ENCODE results near the gene XRCC4.
"Not testable (repeated sequence)": the region's sequence is repeated elsewhere in the genome, so short reads cannot be mapped to it uniquely, and the experiment has no call there.

XRCC4 gene

GRCh38 chr5:83179966-83180365, 102.6 kb downstream of the XRCC4 start:
- DNase-seq (ENCODE audit: low read depth in 2 of 2): no peak

DNA sequence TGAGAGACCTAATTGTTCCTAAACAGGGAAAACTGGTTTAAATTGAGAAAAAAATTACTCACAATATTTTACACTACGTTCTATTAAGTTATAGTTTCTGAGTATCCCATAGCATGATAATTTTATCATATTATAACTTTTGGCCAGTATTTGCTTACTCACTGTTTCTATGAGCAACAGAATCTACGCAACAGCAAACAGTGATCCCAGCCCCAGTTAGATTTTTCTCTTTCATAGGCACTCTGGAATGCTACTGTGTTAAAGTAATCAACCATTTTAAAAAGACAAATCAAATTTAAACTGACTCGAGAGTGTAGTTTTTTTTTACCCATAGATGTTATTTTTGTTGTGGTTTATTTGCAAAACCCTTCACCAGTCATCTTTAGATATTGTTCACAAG, 107.2 kb downstream of the XRCC4 start:
- DNase-seq (ENCODE audit: low read depth in 2 of 2): no peak

DNA sequence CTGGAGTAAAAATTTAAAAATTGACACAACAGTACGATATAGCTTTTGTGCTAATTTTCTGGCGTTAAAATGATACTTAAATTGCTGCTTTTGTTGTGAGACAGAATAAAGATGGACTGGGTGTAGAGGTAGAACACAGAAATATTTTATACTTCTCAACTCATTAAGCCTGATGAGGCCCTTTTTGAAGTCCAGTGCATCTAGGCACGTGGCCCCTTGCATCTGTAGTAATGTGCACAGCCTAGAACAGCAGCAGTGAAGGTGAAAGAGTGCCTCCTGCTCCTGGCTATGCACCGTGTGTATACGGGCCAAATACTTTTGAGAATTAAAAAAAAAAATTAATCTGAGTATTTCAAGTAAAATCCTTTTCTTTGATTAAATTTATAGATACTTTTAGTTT, 115.6 kb downstream of the XRCC4 start:
- DNase-seq (ENCODE audit: low read depth in 2 of 2): no peak

GRCh38 chr5:83197326-83197967, 120.1 kb downstream of the XRCC4 start:
- no peak for DNase-seq (ENCODE audit: low read depth in 2 of 2)

- no peak for DNase-seq (ENCODE audit: low read depth in 2 of 2)
These were observed 121.8 kb downstream of the XRCC4 start for GRCh38 chr5:83199126-83199525.

GRCh38 chr5:83204651-83205050, 127.3 kb downstream of the XRCC4 start:
- DNase-seq (ENCODE audit: low read depth in 2 of 2): no peak

GRCh38 chr5:83209963-83210362, 132.6 kb downstream of the XRCC4 start:
- DNase-seq (ENCODE audit: low read depth in 2 of 2): no peak

DNA sequence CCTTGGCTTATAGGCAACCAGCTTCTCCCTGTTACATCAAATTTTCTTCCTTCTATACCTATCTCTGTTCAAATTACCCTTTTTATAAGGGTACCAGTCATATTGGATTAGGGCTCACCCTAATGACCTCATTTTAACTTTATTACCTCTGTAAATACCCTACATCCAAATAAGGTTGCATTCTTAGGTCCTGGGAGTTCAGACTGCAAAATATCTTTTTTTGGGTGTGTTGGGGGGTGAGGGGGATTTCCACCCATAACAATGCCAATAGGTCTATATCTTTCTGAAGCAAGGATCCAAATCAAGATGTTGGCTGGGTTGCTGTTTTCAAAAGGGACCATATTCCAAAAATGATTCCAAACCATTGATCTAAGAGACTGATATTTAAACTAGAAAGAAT, 141.7 kb downstream of the XRCC4 start:
- no peak for DNase-seq (ENCODE audit: low read depth in 2 of 2)

DNA sequence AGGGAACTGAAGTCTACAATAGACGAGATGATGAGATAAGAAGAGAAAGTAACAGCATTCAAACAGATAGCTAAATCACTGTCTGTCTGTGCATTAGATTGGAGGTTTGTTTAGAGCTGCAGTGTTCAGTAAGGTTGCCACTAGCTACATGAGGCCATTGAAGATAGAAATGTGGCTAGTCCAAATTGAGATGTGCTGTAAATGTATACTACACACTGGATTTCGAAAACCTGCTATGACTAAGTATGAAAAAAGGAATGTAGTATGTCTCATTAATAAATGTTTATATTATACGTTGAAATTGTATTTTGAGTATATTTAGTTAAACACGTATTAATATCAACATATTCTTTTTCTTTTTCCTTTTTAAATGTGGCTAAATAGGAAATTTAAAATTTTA, 142.1 kb downstream of the XRCC4 start:
- no peak for DNase-seq (ENCODE audit: low read depth in 2 of 2)

- no peak for DNase-seq (ENCODE audit: low read depth in 2 of 2)
These were observed 143.0 kb downstream of the XRCC4 start for GRCh38 chr5:83220331-83220730.

DNA sequence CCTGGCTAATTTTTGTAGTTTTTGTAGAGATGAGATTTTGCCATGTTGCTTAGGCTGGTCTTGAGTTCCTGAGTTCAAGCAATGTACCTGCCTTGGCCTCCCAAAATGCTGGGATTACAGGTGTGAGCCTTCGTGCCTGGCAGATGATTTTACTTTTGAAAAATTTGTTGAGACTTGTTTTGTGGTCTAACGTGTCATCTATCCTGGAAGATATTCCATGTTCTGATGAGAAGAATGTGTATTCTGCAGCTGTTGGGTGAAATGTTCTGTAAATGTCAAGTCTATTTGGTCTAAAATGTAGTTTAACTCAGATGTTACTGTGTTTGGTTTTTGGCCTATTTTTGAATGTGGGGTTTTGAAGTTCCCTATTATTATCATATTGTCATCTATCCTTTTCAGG, 145.6 kb downstream of the XRCC4 start:
- no peak for DNase-seq (ENCODE audit: low read depth in 2 of 2)

- no peak for DNase-seq (ENCODE audit: low read depth in 2 of 2)
These were observed 150.3 kb downstream of the XRCC4 start for GRCh38 chr5:83227611-83228010.

GRCh38 chr5:83230511-83230910, 153.2 kb downstream of the XRCC4 start:
- DNase-seq (ENCODE audit: low read depth in 2 of 2): no peak

DNA sequence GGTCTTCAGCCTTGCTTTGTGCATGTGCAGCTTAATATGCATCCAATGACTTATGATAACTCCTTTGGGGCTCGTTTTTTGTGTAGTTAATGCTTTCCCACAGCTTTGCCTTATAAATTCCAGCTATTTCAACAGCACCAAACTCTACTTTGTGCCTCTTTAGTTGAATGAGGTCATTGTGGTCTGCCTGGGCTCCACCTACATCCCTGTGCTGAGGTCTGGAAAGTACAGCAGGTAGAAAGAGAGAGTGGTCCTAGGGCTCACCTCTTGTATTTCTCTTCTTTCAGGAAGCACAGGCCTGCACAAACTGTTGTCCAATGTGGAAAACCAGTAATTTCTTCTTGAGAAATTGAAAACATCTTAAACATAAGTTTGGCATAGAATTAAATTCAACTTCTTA, 167.2 kb downstream of the XRCC4 start:
- DNase-seq (ENCODE audit: low read depth in 2 of 2): no peak

GRCh38 chr5:83245037-83245436, 167.7 kb downstream of the XRCC4 start:
- no peak for DNase-seq (ENCODE audit: low read depth in 2 of 2)

DNA sequence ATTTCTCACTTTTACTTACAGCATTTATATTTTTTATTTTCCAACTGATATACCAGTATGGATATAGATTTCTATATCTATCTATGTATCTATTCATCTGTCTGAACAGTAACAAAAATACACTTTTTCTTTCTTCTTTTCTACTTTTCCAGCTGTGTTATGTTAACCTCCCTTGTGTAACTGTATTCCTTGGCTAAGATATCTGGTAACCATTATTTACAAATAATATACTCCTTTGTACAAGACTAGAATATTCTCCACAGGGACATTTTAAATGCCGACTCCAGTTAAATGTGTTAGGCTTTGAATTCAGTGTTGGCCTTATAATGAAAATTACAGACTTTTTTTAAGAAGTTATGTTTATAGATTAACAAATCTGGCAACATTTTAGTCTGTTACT, 168.7 kb downstream of the XRCC4 start:
- no peak for DNase-seq (ENCODE audit: low read depth in 2 of 2)

- DNase-seq (ENCODE audit: low read depth in 2 of 2): no peak
These were observed 171.8 kb downstream of the XRCC4 start for GRCh38 chr5:83249156-83249555.

GRCh38 chr5:83251849-83252248, 174.5 kb downstream of the XRCC4 start:
- DNase-seq (ENCODE audit: low read depth in 2 of 2): no peak

GRCh38 chr5:83253720-83254119, 176.4 kb downstream of the XRCC4 start:
- no peak for DNase-seq (ENCODE audit: low read depth in 2 of 2)

DNA sequence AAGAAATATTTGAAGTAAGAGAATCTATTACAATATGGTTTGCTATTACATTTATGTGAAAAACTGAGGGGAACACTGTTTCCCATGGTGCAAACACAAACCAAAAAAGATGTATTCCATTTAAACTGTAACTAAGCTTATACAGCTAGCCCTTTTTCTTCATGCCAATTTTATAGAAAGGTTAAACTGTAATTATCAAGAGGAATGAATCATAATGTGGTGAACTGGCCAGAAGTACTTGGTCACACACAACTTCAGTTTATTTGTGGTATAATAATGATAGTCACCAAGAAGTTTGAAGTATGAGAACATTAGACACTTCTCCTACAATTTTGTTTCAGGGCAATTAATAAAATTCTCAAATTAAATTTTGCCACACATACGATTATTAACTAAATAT, 177.9 kb downstream of the XRCC4 start:
- DNase-seq (ENCODE audit: low read depth in 2 of 2): no peak

GRCh38 chr5:83256091-83256780, 178.9 kb downstream of the XRCC4 start:
- no peak for DNase-seq (ENCODE audit: low read depth in 2 of 2)

- DNase-seq (ENCODE audit: low read depth in 2 of 2): not testable (repeated sequence)
These were observed 180.3 kb downstream of the XRCC4 start for GRCh38 chr5:83257684-83258083.

- DNase-seq (ENCODE audit: low read depth in 2 of 2): no peak
These were observed 188.0 kb downstream of the XRCC4 start for GRCh38 chr5:83265318-83265717.

GRCh38 chr5:83270311-83270710, 193.0 kb downstream of the XRCC4 start:
- no peak for DNase-seq (ENCODE audit: low read depth in 2 of 2)
